ENCODE results near the gene CNTN4. TPM values are rescaled to one million over a fixed set of nuclear protein-coding genes. Genes with fewer than 3 reads are reported as not detected.

CNTN4 gene
- polyA plus RNA-seq, 1 donor (not counting 4 experiments of a cell fraction or from before 2014, with no cell fraction given), result not detected

GRCh38 chr3:3064297-3064696, 965.6 kb downstream of the CNTN4 start:
- Histone ChIP-seq H3K4me2 (ENCODE audit: control insufficient read depth, extremely low read depth, insufficient read depth, low read depth, low read length) (no peak overlapping the region), H3K36me3 (ENCODE audit: control insufficient read depth in 2 of 2, extremely low read depth in 1 of 2, insufficient read depth in 2 of 2, low read length in 2 of 2) (no peaks in the 10 kb centered on the region), H3K4me3 (ENCODE audit: control insufficient read depth in 2 of 3, extremely low read depth in 1 of 3, insufficient read depth in 2 of 3, low read depth in 1 of 3, low read length in 3 of 3) (no peak overlapping the region), H3K9me3 (ENCODE audit: control insufficient read depth, low read depth, low read length) (no peaks in the 10 kb centered on the region), H3K27ac (ENCODE audit: control insufficient read depth, insufficient read depth, low read length) (no peak overlapping the region), H3K27me3 (ENCODE audit: control insufficient read depth, extremely low read depth, insufficient read depth, low read length) (no peaks in the 10 kb centered on the region), H4K20me1 (ENCODE audit: control insufficient read depth, extremely low read depth, insufficient read depth, low read length) (no peaks in the 10 kb centered on the region), H3K4me1 (ENCODE audit: control insufficient read depth, extremely low read depth, insufficient read depth, low read length) (no peaks in the 10 kb centered on the region), H3K79me2 (ENCODE audit: control insufficient read depth, insufficient read depth, low read length) (no peaks in the 10 kb centered on the region), H2AFZ (ENCODE audit: control insufficient read depth, low read length) (no peak overlapping the region), H3K9me1 (ENCODE audit: control insufficient read depth, extremely low read depth, insufficient read depth, low read length) (no peaks in the 10 kb centered on the region), H3K9ac (ENCODE audit: control insufficient read depth, extremely low read depth, insufficient read depth, low read length) (no peak overlapping the region)
- DNase-seq (ENCODE audit: low read depth, low spot score), result no peak
- no peak for TF ChIP-seq EZH2 (IDR thresholded peaks at IDR 0.05; ENCODE audit: low read length)
- TF ChIP-seq CTCF (optimal IDR thresholded peaks at IDR 0.05 in 1 of 3, IDR thresholded peaks at IDR 0.05 in 1 of 3, conservative IDR thresholded peaks at IDR 0.05 in 1 of 3; ENCODE audit: extremely low read depth in 1 of 3, insufficient read depth in 2 of 3, low read length in 3 of 3), result no peak
- dilution Hi-C loops (cut with MboI; ENCODE audit: extremely low pct_ligation_motif_present, low sequenced_read_pairs), result no loop called here
- FAIRE-seq, result no peak

- Histone ChIP-seq H2AFZ (ENCODE audit: control insufficient read depth, low read length) (no peak overlapping the region), H3K9ac (ENCODE audit: control insufficient read depth, extremely low read depth, insufficient read depth, low read length) (no peak overlapping the region), H3K36me3 (ENCODE audit: control insufficient read depth in 2 of 2, extremely low read depth in 1 of 2, insufficient read depth in 2 of 2, low read length in 2 of 2) (no peaks in the 10 kb centered on the region), H3K27ac (ENCODE audit: control insufficient read depth, insufficient read depth, low read length) (no peak overlapping the region), H4K20me1 (ENCODE audit: control insufficient read depth, extremely low read depth, insufficient read depth, low read length) (no peaks in the 10 kb centered on the region), H3K79me2 (ENCODE audit: control insufficient read depth, insufficient read depth, low read length) (no peaks in the 10 kb centered on the region), H3K4me1 (ENCODE audit: control insufficient read depth, extremely low read depth, insufficient read depth, low read length) (no peaks in the 10 kb centered on the region), H3K4me3 (ENCODE audit: control insufficient read depth in 2 of 3, extremely low read depth in 1 of 3, insufficient read depth in 2 of 3, low read depth in 1 of 3, low read length in 3 of 3) (no peak overlapping the region), H3K27me3 (ENCODE audit: control insufficient read depth, extremely low read depth, insufficient read depth, low read length) (no peaks in the 10 kb centered on the region), H3K9me3 (ENCODE audit: control insufficient read depth, low read depth, low read length) (no peaks in the 10 kb centered on the region), H3K9me1 (ENCODE audit: control insufficient read depth, extremely low read depth, insufficient read depth, low read length) (no peaks in the 10 kb centered on the region), H3K4me2 (ENCODE audit: control insufficient read depth, extremely low read depth, insufficient read depth, low read depth, low read length) (no peak overlapping the region)
- no peak for DNase-seq (ENCODE audit: low read depth, low spot score)
- TF ChIP-seq CTCF (optimal IDR thresholded peaks at IDR 0.05 in 1 of 3, IDR thresholded peaks at IDR 0.05 in 1 of 3, conservative IDR thresholded peaks at IDR 0.05 in 1 of 3; ENCODE audit: extremely low read depth in 1 of 3, insufficient read depth in 2 of 3, low read length in 3 of 3), result no peak
- no peak for TF ChIP-seq EZH2 (IDR thresholded peaks at IDR 0.05; ENCODE audit: low read length)
- dilution Hi-C loops (cut with MboI; ENCODE audit: extremely low pct_ligation_motif_present, low sequenced_read_pairs), result no loop called here
- FAIRE-seq, result no peak
These were observed 967.2 kb downstream of the CNTN4 start for GRCh38 chr3:3065876-3066275.

All from keratinocyte (primary cell).